ENCODE data around the gene MED9. TPM values are rescaled to one million over a fixed set of nuclear protein-coding genes. Genes with fewer than 3 reads are reported as not detected.
"Not testable (repeated sequence)": the region's sequence is repeated elsewhere in the genome, so short reads cannot be mapped to it uniquely, and the experiment has no call there.

MED9 gene
- total RNA-seq, 3 donors from 2014 or later, result 15.0 to 16.4 (median 15.0) TPM

DNA sequence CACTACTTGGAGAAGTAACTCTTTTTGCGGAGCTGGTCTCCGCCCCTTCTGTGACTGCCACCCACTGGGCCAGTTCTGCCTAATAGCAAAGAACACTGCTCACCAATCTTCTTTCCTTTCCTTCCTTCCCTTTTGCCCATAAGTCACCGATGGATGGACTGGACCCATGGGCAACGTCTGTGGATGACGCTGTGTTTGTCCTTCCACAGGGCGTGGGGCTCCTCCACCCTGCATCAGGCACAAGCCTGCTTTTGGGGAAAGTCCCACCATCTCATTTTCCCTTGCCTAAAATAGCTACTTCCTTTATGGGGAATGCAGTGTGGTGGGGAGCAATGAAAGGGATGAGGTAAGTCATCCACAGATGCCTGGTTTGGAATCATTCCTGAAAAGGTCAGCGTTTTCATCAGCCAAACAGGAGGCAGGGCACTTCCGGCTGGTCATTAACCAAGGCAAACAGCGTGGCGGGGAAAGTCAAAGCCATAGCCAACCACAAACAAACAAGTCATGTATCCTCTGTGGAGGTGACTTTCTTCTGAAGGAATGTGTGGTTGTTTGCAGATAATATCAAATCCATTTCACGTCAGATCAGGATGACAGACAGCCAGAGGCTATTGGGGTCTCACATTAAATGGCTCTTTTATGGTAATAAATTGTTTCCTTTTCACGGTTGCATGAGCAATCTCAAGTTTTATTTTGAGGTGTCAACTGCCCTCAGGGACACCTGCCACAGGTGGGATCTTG is 30.7 kb upstream of the MED9 start:
- Mint-ChIP-seq H3K9me3 (peaks cover 4% of the 10 kb centered on the region), H3K27me3 (ENCODE audit: low read depth) (no peaks in the 10 kb centered on the region), H3K4me1 (ENCODE audit: low read depth) (no peaks in the 10 kb centered on the region), H3K36me3 (ENCODE audit: insufficient read depth) (no peaks in the 10 kb centered on the region), H3K4me3 (no peak overlapping the region)
- DNase-seq (no peak), ATAC-seq (no peak)

DNA sequence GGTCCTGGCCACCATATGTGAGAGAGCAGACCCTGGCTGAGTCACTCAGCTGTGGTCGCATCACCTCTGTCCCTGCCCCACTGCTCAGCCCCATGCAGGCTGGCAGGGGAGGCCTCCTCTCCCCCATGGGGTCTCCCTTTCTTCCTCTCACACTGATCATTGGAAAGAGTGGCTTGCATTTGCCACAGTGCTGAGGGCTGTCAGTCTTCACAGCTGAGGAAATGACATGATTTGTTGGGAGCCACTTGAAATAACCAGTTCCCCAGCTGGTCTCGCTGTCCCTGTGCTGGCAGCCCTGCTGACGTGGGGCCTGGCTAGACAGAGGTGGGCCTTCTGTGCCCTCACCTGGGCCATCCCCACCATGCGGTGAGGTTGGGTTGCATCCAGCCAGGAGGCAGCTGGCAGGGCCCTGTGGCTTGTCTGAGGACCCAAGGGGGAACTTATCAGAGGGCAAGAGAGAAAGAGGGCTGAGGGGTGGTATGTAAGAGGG is 30.1 kb upstream of the MED9 start:
- no peaks in the 10 kb centered on the region for H3K36me3 Mint-ChIP-seq (ENCODE audit: insufficient read depth)

DNA sequence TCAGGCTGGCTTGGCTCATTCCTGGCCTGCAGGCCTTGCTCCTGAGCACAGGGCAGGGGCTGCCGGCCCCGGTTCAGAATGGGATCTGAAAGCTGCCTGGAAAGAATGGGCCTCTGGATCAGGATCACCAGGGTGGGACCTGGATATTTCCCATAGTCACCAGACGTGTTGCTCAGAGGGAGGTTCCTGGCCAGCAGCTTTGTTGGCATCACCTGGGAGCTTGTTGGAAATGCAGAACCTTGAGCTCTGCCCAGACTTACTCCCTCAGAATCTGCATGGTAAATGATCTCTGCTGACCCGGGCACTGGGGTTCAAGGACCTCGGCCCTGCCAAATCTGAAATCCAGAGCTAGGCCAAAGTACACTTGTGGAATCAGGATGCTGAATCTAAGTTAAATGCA is 29.5 kb upstream of the MED9 start:
- DNase-seq (no peak), ATAC-seq (no peak)
- Mint-ChIP-seq H3K27me3 (ENCODE audit: low read depth) (no peaks in the 10 kb centered on the region), H3K36me3 (ENCODE audit: insufficient read depth) (no peaks in the 10 kb centered on the region), H3K4me3 (no peak overlapping the region), H3K9me3 (peaks cover 4% of the 10 kb centered on the region), H3K4me1 (ENCODE audit: low read depth) (no peaks in the 10 kb centered on the region)

More for the DNA sequence above, 30.1 kb upstream of the MED9 start:
- DNase-seq (no peak), ATAC-seq (no peak)
- H3K27me3 Mint-ChIP-seq (ENCODE audit: low read depth), result no peaks in the 10 kb centered on the region
- peaks cover 4% of the 10 kb centered on the region for H3K9me3 Mint-ChIP-seq
- no peaks in the 10 kb centered on the region for H3K4me1 Mint-ChIP-seq (ENCODE audit: low read depth)
- no peak overlapping the region for H3K4me3 Mint-ChIP-seq

DNA sequence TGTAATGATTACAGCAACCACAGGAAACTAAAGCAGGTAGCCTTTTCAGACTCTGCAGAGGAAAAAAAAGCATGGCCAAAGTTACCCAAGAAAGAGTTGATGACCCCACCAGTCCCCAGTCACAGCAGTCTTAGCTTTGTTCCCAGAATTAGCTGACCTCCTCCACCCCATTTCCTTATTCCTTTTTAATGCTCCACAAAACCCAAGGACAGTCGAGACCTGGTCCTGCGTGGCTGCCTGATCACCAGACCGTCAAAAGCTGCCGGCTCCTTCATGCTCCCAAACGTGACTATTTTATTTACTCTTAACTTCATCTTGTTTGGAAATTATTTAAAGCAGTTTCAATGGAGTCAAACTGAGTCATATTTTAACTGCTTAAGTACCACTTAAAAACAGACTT is 28.7 kb upstream of the MED9 start:
- no peak for ATAC-seq

DNA sequence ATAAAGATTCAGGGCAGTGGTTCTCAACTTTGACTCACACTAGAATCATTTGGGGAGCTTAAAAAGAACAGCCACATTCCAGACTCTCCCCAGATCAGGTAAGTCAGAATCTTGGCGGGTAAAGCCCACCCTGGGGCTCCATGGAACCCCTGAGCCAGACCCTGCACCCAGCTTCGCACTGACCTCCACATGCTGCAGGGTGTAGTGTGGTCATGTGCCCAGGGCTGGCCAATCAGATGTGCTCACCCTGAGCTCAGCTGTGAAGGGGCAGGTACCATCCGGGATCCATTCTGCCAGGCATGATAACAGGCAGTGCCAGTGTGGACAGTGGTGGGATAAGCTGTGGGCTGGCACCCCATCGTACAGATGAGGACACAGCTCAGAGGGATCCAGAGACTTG is 28.1 kb upstream of the MED9 start:
- no peaks in the 10 kb centered on the region for H3K36me3 Mint-ChIP-seq (ENCODE audit: insufficient read depth)
- H3K4me3 Mint-ChIP-seq, result no peak overlapping the region
- peaks cover 4% of the 10 kb centered on the region for H3K9me3 Mint-ChIP-seq
- DNase-seq (no peak), ATAC-seq (no peak)
- H3K27me3 Mint-ChIP-seq (ENCODE audit: low read depth), result no peaks in the 10 kb centered on the region
- no peaks in the 10 kb centered on the region for H3K4me1 Mint-ChIP-seq (ENCODE audit: low read depth)

More for the DNA sequence above, 28.7 kb upstream of the MED9 start:
- H3K4me3 Mint-ChIP-seq, result no peak overlapping the region
- DNase-seq, result no peak
- H3K27me3 Mint-ChIP-seq (ENCODE audit: low read depth), result no peaks in the 10 kb centered on the region
- no peaks in the 10 kb centered on the region for H3K36me3 Mint-ChIP-seq (ENCODE audit: insufficient read depth)
- no peaks in the 10 kb centered on the region for H3K4me1 Mint-ChIP-seq (ENCODE audit: low read depth)
- H3K9me3 Mint-ChIP-seq, result peaks cover 4% of the 10 kb centered on the region

DNA sequence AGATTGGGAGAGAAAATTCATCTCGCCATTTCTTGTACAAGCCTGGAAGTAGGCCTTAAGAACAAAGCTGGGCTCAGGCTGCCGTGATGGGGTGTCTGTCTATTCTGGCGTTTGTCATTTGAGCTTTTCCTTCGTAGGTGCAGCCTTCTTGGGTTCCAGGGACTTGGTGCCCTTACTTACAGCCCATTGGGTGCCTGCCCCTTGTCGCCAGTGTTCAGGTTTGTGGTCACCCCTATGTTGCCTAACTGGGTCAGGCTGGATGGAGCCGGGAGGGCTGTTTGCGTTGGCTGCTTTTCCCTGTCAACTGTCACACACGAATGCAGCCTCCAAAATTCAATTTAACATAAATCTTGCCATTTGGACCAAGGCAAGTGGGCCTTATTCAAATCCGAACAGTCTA is 23.7 kb upstream of the MED9 start:
- DNase-seq, result no peak
- Mint-ChIP-seq H3K4me1 (ENCODE audit: low read depth) (no peaks in the 10 kb centered on the region), H3K9me3 (no peaks in the 10 kb centered on the region), H3K4me3 (no peak overlapping the region), H3K36me3 (ENCODE audit: insufficient read depth) (no peaks in the 10 kb centered on the region), H3K27me3 (ENCODE audit: low read depth) (no peaks in the 10 kb centered on the region)
- no peak for ATAC-seq

DNA sequence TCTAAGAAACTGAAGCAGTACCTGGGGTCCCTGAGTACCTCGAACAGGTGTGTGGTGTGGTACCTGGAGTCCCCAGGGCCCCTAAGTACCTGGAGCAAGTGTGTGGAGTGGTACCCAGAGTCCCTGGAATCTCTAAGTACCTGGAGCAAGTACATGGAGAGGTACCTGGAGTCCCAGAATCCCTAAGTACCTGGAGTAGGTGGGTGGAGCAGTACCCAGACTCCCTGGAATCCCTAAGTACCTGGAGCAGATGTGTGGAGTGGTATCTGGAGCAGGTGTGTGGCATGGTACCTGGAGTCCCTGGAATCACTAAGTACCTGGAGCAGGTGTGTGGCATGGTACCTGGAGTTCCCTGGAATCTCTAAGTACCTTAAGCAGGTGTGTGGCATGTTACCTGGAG is 22.5 kb upstream of the MED9 start:
- Mint-ChIP-seq H3K9me3 (no peaks in the 10 kb centered on the region), H3K36me3 (ENCODE audit: insufficient read depth) (no peaks in the 10 kb centered on the region), H3K4me1 (ENCODE audit: low read depth) (no peaks in the 10 kb centered on the region), H3K4me3 (no peak overlapping the region), H3K27me3 (ENCODE audit: low read depth) (no peaks in the 10 kb centered on the region)
- ATAC-seq (no peak), DNase-seq (no peak)

DNA sequence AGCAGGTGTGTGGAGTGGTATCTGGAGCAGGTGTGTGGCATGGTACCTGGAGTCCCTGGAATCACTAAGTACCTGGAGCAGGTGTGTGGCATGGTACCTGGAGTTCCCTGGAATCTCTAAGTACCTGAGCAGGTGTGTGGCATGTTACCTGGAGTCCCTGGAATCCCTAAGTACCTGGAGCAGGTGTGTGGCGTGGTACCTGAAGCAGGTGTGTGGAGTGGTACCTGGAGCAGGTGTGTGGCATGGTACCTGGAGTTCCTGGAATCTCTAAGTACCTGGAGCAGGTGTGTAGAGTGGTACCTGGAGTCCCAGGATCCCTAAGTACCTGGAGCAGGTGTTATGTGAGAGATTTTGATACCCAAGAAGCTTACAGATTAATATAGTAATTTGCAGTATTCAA is 22.1 kb upstream of the MED9 start:
- H3K4me1 Mint-ChIP-seq (ENCODE audit: low read depth); H3K4me3 Mint-ChIP-seq; DNase-seq; H3K27me3 Mint-ChIP-seq (ENCODE audit: low read depth); H3K36me3 Mint-ChIP-seq (ENCODE audit: insufficient read depth); H3K9me3 Mint-ChIP-seq; ATAC-seq: not testable (repeated sequence)

DNA sequence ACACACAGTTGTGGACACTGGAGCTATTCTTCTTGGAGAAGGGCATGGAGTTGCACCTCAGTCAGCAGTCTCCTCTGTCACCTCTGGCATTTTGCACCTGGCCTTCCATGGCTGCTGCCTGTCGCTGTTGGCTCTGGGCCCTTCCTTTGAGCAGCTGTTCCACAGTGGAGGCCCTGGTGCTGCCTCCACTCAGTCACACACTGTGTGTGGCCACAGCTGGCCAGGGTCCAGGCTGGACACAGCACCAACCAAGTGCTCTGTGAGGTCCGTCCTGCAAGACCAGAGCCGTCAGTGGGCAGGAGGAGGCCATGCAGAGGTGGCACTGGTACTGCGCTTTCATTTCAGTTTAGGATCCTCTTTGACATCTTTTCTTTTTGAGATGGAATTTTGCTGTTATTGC is 21.6 kb upstream of the MED9 start:
- ATAC-seq (no peak), DNase-seq (no peak)
- Mint-ChIP-seq H3K36me3 (ENCODE audit: insufficient read depth) (no peaks in the 10 kb centered on the region), H3K4me3 (no peak overlapping the region), H3K4me1 (ENCODE audit: low read depth) (no peaks in the 10 kb centered on the region), H3K9me3 (peaks cover 3% of the 10 kb centered on the region), H3K27me3 (ENCODE audit: low read depth) (no peaks in the 10 kb centered on the region)

DNA sequence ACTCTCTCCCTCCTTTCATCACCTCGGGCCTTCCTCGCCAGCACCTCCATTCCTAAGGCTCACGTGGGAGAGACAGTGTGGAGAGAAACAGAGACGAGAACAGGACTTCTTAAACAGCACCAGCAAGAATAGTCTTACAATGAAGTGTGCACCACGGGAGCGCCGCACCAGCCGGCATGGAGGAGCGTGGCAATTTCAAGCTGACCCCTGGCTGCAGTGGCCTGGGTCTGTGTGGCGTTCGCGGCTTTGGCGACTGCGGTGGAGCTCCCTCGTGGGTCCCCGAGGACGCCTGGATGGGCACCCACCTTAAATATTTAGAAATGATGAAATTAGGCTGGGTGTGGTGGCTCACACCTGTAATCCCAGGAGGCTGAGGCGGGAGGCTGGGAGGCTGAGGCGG is 20.5 kb upstream of the MED9 start:
- H3K4me1 Mint-ChIP-seq (ENCODE audit: low read depth), result no peaks in the 10 kb centered on the region
- DNase-seq (no peak), ATAC-seq (no peak)
- H3K9me3 Mint-ChIP-seq, result peaks cover 5% of the 10 kb centered on the region
- no peaks in the 10 kb centered on the region for H3K36me3 Mint-ChIP-seq (ENCODE audit: insufficient read depth)
- no peaks in the 10 kb centered on the region for H3K27me3 Mint-ChIP-seq (ENCODE audit: low read depth)
- no peak overlapping the region for H3K4me3 Mint-ChIP-seq

DNA sequence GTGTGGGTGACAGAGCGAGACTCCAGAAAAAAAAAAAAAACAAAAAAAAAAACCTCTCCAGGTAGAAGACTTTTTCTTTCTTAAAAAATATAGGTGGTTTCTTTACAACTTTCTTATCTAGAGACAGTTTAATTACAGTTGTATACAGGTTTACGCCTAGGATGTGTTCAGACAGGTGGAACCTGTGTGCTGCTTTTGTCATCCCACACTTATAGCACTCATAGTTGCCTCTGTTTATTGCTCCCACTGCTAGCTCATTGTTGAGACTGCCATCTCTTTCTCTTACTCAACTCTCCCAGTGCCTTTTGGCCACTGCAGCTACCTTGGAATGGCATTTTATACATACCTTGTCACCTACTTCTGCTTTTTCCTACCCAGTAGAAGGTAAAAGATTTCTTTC is 19.1 kb upstream of the MED9 start:
- no peak for ATAC-seq
- H3K36me3 Mint-ChIP-seq (ENCODE audit: insufficient read depth), result no peaks in the 10 kb centered on the region

DNA sequence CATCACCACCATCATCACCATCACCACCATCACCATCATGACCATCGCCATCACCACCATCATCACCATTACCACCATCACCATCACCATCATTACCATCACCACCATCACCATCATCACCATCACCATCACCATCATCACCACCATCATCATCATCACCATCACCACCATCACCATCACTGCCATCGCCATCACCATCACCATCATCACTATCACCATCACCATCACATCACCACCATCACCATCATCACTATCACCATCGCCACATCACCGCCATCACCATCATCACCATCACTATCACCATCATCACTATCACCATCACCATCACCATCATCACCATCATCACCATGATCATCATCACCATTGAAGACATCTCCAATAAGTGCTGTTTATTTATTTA is 16.8 kb upstream of the MED9 start:
- H3K9me3 Mint-ChIP-seq, result peaks cover 5% of the 10 kb centered on the region
- DNase-seq, result no peak
- H3K36me3 Mint-ChIP-seq (ENCODE audit: insufficient read depth), result no peaks in the 10 kb centered on the region
- no peak overlapping the region for H3K4me3 Mint-ChIP-seq
- H3K27me3 Mint-ChIP-seq (ENCODE audit: low read depth), result peaks cover 5% of the 10 kb centered on the region
- no peak for ATAC-seq
- H3K4me1 Mint-ChIP-seq (ENCODE audit: low read depth), result no peaks in the 10 kb centered on the region

More for the DNA sequence above, 19.1 kb upstream of the MED9 start:
- no peaks in the 10 kb centered on the region for H3K27me3 Mint-ChIP-seq (ENCODE audit: low read depth)
- peaks cover 5% of the 10 kb centered on the region for H3K9me3 Mint-ChIP-seq
- no peak for DNase-seq
- no peaks in the 10 kb centered on the region for H3K4me1 Mint-ChIP-seq (ENCODE audit: low read depth)
- H3K4me3 Mint-ChIP-seq, result no peak overlapping the region

DNA sequence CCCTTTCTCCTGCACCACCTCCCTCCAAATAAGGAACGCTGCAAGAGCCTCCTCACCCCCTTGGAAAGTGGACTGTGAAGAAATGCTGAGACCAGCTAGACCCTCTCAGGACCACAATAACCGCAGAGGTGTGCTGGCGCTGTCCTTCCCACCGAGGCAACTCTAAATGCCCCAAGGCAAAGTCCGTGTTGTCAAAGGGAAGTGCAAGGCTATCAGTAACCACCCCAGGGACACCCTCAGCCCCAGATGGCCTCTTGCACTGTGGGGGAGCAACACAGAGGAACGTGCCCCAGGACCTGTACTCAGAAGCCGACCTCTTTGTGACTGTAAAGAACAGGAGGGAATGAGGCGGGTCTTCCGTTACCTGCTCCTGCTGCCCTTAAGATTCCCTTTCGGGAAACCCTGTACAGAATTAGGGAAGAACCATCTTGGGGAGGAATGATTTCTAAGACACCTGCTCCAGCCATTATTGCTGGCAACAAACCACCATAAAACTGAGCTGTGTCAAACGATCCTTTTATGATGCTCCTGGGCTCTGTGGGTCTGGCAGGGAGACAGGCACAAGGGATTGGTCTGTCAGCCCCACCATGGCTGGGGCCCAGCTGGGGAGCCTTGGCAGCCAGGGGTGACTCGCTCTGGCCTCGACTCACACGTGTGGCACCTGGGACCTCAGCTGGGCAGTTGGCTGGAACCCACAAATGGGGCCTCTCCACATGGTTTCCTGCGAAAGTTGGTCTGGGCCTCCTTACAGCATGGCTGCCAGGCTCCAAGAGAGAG is 14.6 kb upstream of the MED9 start:
- Mint-ChIP-seq H3K4me1 (ENCODE audit: low read depth) (no peaks in the 10 kb centered on the region), H3K36me3 (ENCODE audit: insufficient read depth) (no peaks in the 10 kb centered on the region), H3K9me3 (peaks cover 5% of the 10 kb centered on the region), H3K4me3 (no peak overlapping the region), H3K27me3 (ENCODE audit: low read depth) (peaks cover 9% of the 10 kb centered on the region)
- ATAC-seq (no peak), DNase-seq (no peak)

DNA sequence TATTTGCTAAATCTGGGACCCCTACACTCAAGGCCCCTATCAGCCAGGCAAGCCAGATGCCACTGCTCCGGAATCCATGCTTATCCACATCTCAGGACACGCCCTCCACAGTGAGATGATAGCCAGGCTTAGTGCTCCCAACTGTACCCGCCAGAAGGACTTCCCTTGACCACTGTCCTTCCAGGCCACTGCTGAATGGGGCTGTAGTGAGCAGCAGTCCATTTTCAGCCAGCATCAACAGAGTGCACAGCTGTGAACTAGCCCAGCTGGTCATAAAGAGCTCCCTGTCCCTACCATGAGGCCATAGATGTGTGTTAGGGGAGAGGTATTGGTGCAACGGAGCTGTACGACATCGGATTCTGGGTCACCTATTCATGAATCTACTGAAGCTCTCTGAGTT is 13.0 kb upstream of the MED9 start:
- peaks cover 9% of the 10 kb centered on the region for H3K27me3 Mint-ChIP-seq (ENCODE audit: low read depth)
- no peaks in the 10 kb centered on the region for H3K4me1 Mint-ChIP-seq (ENCODE audit: low read depth)
- ATAC-seq (no peak), DNase-seq (no peak)
- no peaks in the 10 kb centered on the region for H3K36me3 Mint-ChIP-seq (ENCODE audit: insufficient read depth)
- H3K9me3 Mint-ChIP-seq, result peaks cover 5% of the 10 kb centered on the region
- no peak overlapping the region for H3K4me3 Mint-ChIP-seq

DNA sequence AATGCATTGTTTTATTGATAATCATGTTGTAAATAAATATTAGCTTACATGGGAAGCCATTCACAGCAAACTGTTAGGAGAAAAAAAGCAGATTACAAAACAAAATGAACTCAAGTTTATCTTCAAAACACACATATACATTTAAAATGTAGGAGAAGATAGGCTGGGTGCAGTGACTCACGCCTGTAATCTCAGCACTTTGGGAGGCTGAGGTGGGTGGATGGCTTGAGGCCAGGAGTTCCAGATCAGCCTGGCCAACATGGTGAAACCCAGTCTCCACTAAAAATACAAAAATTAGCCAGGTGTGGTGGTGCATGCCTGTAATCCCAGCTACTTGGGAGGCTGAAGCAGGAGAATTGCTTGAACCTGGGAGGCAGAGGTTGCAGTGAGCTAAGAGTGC is 10.9 kb upstream of the MED9 start:
- not testable (repeated sequence) for DNase-seq; H3K4me1 Mint-ChIP-seq (ENCODE audit: low read depth); ATAC-seq; H3K4me3 Mint-ChIP-seq; H3K9me3 Mint-ChIP-seq; H3K36me3 Mint-ChIP-seq (ENCODE audit: insufficient read depth)
- peaks cover 15% of the 10 kb centered on the region for H3K27me3 Mint-ChIP-seq (ENCODE audit: low read depth)
